GM19025 (cell line): Measurements from ENCODE around the gene PNLDC1.

Source experiments
- ATAC-seq: cut with Tn5 transposase; IDR thresholded peaks from one replicate; pipeline ENCODE4 v1.9.1; 2021; ENCODE audit warnings: mild to moderate bottlenecking, low read depth, moderate library complexity; ENCODE audit not compliant: unreplicated experiment

Gene PNLDC1

GRCh38 chr6:159800141-159800865 is at the start of gene PNLDC1:
PNLDC1 (plus strand) TSS chr6:159800276; CDS start chr6:159800308, 32 bp downstream.
- no peak for ATAC-seq

- no peak for ATAC-seq
These were observed 48.6 kb upstream of the PNLDC1 start for GRCh38 chr6:159751448-159751847.

- no peak for ATAC-seq
These were observed 46.8 kb upstream of the PNLDC1 start for GRCh38 chr6:159753081-159753872.

GRCh38 chr6:159754401-159754800 is 45.7 kb upstream of the PNLDC1 start:
- ATAC-seq: no peak

GRCh38 chr6:159754959-159755914 is 44.8 kb upstream of the PNLDC1 start:
- ATAC-seq: no peak

GRCh38 chr6:159756508-159756907 is 43.6 kb upstream of the PNLDC1 start:
- ATAC-seq: no peak

GRCh38 chr6:159758031-159759001 is 41.8 kb upstream of the PNLDC1 start:
- no peak for ATAC-seq

GRCh38 chr6:159759645-159760044 is 40.4 kb upstream of the PNLDC1 start:
- no peak for ATAC-seq

- ATAC-seq: no peak
These were observed 39.4 kb upstream of the PNLDC1 start for GRCh38 chr6:159760602-159761057.

GRCh38 chr6:159761129-159761872 is 38.8 kb upstream of the PNLDC1 start:
- ATAC-seq: peak; percentile 0

GRCh38 chr6:159761873-159762680 is 38.0 kb upstream of the PNLDC1 start, which contains the start of gene ACAT2:
ACAT2 (plus strand) TSS chr6:159762045; CDS start chr6:159762088, 43 bp downstream.
- ATAC-seq: peak; percentile 96

- ATAC-seq: no peak
These were observed 37.3 kb upstream of the PNLDC1 start for GRCh38 chr6:159762681-159763293.

- ATAC-seq: no peak
These were observed 33.2 kb upstream of the PNLDC1 start for GRCh38 chr6:159766906-159767305.

- ATAC-seq: no peak
These were observed 30.6 kb upstream of the PNLDC1 start for GRCh38 chr6:159769470-159769869.

GRCh38 chr6:159772196-159772595 is 27.9 kb upstream of the PNLDC1 start:
- ATAC-seq: no peak

- ATAC-seq: no peak
These were observed 22.7 kb upstream of the PNLDC1 start for GRCh38 chr6:159777240-159777904.

- ATAC-seq: no peak
These were observed 21.9 kb upstream of the PNLDC1 start for GRCh38 chr6:159778131-159778530.
